GM21619 (cell line): ENCODE measurements around the gene GCM1.

Experiments
- ATAC-seq: cut with Tn5 transposase; IDR thresholded peaks from one replicate; pipeline ENCODE4 v1.9.1; 2021; ENCODE audit not compliant: unreplicated experiment

Gene GCM1

GRCh38 chr6:53154071-53154470 lies 5.4 kb upstream of the GCM1 start:
- ATAC-seq: no peak

- ATAC-seq: no peak
Observed at GRCh38 chr6:53152576-53152975, 3.9 kb upstream of the GCM1 start.

DNA sequence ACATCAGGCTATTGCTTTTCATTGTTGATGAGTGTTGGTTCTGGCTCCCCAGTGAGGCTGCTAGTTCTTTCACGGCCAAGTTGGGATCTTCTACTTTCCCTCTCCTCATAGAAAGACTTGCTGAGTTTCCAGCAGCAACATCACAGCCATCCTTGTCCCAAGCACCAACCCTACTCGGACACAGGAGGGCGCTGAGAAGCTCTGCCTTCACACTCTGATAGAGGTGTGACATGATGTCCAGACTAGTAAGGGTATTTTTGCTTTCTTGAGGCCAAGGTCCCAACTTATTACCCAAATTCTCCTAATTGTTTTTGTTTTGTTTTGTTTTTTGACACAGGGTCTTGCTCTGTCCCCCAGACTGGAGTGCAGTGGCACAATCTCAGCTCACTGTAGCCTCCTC lies 3.0 kb upstream of the GCM1 start:
- ATAC-seq: no peak

DNA sequence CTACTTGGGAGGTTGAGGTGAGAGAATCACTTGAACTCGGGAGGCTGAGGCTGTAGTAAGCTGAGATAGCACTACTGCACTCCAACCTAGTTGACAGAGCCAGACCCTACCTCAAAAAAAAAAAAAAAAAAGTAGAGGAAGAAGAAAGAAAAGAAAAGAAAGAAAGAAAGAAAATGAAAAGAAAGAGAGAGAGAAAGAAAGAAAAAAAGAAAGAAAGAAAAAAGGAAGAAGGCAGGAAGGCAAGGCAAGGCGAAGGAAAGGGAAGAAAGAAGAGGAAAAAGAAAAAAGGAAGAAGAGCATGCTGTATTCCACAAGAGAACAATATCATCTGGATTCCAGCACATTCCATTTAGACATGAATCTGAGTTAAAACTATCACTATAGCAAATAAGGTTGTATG lies 3.8 kb downstream of the GCM1 start:
- ATAC-seq: no peak

GRCh38 chr6:53143710-53144109 lies 4.9 kb downstream of the GCM1 start:
- ATAC-seq: no peak

DNA sequence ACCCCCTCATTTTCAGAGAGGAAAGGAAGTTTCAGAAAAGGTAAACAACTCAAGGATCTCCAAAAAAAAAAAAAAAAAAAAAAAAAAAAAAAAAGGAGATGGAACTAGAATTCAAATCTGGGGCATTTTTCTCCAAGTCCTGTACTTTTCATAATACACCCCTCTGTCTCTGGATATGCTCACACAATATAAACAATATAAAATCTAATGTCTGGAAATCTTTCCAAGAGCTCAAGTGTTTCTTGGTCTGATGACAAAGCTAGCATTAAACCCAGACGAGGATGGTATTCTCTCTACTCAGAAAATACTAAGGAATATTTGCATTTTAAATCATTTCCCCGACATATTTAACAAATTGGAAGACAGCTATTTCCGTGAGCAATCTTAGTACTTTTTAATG lies 5.8 kb downstream of the GCM1 start:
- ATAC-seq: no peak

GRCh38 chr6:53139841-53140413 lies 8.7 kb downstream of the GCM1 start:
- no peak for ATAC-seq

DNA sequence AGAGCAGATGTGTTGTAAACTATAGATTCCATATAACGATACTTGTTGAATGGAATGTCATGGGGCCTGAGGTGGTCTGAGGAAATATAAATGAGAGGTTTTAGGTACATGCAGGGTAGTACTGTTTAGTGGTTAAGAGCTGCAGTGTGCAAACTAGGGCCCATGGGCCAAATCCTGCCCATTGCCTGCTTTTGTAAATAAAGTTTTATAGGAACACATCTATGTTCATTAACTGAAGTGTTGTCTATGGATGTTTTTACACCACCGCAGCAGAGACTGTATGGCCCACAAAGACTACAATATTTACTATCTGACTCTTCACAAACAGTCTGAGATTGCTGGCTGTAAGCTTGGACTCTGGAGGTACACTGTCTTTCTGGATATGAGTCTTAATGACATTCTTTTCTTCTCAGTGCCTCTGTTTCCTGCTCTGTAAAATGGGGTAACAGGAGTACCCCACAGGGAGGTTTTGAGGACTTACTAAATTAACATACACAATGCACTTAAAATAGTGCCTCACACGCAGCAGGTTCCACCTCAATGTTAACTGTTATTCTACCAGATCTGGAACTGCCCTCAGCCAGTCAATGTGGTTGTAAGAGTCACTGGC lies 12.5 kb downstream of the GCM1 start:
- no peak for ATAC-seq

DNA sequence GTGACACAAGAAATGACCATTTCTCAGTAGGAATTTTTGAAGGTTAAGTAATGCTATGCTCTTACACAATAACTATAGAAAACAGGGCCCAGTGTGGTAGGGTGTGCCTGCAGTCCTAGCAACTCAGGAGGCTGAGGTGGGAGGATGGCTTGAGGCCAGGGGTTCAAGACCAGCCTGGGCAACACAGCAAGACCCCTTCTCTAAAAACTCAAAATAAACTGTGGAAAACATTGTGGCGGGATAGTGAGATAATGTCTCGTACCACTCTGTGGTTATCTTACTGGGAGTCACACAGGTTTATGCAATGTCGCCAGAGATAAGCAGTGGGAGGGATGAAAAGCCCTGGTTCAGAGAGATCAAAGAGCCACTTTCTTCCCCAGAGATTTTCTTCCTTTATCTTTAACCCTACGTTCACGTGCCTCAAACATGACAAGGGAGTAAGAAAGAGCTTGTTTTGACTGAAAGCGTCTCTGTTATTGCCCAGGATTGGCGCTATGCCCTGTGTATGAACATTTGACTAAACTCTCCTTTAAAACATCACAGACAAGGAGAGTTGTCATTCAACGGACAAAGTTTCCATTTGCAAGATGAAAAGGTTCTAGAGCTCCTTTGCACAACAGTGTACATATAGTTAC lies 13.9 kb downstream of the GCM1 start:
- ATAC-seq: no peak

DNA sequence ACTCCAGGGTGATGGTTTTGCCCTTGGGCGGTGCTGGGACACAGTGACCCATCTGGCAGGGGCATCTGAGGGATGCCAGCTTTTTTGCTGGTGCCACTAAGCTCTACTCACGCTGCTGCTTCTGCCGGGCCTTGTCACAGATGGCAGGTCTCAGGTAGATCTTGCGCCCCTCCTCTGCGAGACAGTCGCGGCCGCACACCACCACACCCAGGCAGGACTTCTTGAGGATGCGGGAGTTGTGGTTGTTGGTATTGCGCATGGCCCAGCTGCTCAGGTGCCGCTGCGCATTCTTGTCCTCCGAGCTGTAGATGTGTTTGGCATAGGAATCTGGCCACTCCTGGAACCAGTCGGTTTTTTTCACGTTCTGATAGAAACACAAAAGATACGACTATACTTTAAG lies 14.7 kb downstream of the GCM1 start:
- no peak for ATAC-seq

DNA sequence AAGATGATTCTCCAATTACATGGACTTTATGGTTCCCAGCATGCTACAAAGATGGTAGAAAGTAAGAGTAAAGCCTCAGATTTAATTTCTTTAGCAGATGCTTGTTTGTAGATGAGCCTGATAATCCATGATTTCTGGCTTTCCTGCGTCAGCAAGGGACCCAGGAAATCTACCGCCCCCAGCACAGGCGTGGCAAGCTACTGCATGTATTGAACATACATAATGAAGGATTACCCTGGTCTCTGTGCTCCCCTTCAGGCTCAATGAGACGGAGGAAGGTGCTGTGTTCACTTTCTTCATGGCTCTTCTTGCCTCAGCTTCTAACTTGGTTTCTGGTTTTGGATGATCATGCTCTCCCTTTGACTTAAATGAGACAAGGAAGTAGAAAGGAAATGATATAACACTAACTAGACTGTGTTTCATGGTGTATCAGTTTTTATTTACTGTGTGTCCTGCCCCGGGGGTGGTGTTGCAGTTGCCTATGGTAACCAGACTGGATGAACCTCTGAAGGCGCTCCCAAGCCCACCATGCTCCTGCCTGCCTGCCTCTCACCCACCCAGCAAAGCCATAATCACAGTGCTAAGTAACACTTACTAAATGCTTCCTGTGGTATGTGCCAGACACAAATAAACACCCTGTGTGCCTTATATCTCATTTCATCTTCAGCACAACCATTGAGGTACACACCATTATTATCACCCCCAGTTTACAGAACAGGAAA lies 17.9 kb downstream of the GCM1 start:
- no peak for ATAC-seq

- ATAC-seq: no peak
Observed at GRCh38 chr6:53128842-53129241, 19.8 kb downstream of the GCM1 start.

DNA sequence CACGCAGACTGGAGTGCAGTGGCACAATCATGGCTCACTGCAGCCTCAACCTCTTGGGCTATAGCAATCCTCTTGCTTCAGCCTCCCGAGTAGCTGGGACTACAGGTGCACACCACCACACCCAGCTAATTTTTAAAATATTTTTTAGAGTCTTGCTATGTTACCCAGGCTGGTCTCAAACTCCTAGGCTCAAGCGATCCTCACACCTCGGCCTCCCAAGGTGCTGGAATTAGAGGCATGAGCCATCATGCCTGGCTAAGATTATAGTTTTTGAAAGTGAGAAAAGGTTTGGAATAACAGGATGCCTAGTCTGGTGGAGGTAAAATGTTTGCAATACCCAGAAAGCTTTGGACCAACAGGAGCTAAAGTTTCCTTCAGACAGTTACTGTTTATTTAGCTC lies 23.4 kb downstream of the GCM1 start:
- no peak for ATAC-seq

DNA sequence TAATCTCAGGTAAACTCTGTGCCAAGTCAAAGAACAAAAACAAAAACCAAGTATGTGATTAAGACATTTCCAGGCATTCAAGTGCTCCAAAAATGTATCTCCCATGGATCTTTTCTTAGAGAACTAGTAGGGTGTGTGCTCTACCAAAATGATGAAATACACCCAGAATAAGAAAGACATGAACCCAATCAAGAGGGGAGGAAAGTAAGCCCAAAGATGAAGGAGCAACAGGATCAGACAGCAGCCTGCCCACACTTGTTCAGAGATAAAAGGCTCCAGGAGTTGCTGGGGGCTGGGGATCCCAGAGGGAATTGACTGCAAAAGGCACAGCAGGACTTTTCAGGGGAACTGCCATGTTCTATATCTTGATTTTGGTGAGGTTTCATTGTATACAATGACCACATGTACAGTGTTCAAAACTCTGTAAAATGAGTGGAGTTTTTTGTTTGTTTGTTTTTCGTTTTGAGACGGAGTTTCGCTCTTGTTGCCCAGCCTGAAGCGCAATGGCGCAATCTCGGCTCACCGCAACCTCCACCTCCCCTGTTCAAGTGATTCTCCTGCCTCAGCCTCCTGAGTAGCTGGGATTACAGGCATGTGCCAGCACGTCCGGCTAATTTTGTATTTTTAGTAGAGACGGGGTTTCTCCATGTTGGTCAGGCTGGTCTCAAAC lies 24.4 kb downstream of the GCM1 start:
- ATAC-seq: no peak

DNA sequence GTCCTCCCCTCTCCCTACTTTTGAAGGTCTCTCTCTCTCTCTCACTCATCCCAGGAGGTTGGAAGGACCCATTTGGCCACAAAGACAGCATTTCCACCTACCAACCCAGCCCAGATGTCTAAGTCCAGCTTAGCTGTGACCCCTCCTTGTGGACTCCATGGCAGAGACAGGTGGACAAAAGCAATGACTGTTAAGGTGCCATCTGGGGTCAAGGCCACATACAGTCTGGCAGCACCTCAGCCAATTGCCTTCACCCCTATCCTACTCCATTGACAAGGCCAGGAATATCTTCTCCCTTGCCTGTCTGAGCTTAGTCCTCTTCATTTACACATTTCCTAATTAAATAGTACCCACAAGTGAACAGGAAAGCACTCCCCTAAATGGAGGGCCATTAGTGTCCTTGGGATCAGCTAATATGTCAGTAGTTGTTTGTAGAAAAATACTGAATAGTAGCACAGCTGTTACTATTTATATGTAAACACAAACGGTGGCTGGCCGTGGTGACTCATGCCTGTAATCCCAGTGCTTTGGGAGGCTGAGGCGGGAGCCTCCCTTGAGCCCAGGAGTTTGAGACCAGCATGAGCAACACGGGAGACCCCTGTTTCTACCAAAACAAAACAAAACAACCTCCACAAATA lies 28.8 kb downstream of the GCM1 start:
- ATAC-seq: no peak

GRCh38 chr6:53119349-53119748 lies 29.3 kb downstream of the GCM1 start:
- no peak for ATAC-seq

DNA sequence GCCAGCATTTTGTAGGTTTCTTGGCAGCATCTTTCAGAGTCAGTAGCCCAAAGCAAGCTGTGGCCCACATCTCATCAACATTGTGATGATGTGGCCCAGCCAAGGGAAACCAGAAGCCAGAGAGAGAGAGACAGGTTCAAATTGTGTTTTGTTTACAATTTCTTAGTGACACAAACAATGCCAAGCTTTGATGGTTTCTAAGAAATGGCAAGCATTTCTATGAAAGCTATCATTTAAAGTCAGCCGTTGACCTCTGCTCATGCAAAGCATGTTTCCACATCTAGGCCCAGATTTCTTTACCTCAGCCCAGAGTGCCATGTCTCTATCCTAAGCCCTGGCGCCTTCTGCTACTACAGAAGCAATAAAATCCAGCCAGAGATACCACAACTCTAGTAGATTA lies 32.9 kb downstream of the GCM1 start:
- ATAC-seq: no peak

DNA sequence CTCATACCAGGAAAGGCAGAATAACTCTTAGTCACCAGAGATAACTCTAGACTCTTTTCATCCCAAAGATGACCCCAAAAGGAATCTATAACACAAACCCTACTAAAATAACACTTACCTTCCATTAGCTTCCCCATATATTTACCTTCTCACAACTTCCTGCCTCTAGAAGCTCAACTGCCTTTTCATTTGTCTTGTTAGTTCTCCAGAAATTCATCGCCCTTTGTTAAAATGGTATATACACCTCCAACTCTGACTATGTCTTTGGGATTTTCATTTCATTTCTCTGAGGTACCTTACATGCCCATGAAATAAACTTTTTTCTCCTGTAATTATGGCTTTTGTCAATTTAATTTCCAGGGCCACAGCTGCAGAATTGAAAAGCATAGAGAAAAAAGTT lies 33.5 kb downstream of the GCM1 start:
- ATAC-seq: no peak

DNA sequence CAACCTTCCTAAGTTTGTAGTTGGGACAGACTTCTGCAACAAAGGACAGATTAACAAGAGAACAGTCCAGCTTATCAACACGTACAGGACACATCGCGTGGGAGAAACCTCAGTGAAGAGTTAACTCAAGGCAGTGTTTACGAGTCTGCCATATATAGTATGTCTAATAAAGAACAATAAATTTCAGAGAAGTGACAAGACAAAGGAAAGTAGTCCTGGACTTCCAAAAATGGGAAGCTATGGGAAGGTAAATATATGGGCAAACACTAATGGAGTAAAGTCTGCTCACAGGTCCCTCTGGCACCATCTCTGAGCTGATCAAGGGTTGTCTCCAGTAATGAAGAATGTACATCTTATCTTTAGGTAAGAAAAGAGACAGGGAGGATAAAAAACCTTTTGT lies 34.9 kb downstream of the GCM1 start:
- ATAC-seq: no peak

DNA sequence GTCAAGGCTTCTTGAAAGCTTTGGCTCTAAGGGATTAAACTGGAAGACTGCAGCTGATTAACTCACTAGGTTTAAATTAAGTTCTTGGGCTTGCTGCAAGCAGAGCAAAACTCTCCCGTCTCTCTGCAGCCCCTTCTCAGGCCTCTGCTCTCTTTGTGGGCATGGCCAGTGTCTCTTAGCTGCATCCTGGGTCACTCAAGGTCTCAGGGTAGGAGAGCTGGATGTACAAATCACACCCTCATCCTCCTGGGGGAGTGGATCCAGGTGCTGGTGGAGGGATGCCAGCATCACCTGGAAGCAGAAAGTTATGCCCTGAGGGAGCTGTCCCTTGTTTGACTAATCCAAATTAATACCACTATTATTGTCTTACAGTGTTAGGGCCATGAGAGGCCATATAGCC lies 35.8 kb downstream of the GCM1 start:
- no peak for ATAC-seq

- no peak for ATAC-seq
Observed at GRCh38 chr6:53112404-53112803, 36.2 kb downstream of the GCM1 start.
